ENCODE results near the gene RNPEP.

RNPEP gene

DNA sequence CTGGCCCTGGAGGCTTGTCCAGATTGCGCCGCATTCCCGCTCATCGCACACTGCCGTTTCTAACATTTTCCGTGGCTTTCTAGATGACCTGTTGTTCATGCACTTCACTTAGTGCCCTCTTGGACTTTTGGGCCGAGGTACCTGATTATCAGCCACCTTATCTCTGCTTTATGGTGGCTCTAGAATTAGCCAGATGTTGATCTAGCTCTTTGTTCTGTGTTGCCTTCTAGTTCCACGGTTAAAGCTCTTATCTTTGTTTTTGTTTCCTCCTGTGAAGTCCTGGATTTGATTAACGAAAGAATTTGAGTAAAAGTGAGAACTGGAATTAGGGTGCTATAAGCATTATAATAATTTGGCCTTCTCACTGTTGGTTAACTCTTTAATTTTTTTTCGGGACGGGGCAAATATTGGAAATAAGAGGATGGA lies 945 bp downstream of the RNPEP start:
- peak overlapping the region; percentile 76 for H3K4me3 ChIP-seq (ENCODE audit: low read depth, low read length)
- DNase-seq (ENCODE audit: low read depth): no peak
- TF ChIP-seq, protein P1, sequence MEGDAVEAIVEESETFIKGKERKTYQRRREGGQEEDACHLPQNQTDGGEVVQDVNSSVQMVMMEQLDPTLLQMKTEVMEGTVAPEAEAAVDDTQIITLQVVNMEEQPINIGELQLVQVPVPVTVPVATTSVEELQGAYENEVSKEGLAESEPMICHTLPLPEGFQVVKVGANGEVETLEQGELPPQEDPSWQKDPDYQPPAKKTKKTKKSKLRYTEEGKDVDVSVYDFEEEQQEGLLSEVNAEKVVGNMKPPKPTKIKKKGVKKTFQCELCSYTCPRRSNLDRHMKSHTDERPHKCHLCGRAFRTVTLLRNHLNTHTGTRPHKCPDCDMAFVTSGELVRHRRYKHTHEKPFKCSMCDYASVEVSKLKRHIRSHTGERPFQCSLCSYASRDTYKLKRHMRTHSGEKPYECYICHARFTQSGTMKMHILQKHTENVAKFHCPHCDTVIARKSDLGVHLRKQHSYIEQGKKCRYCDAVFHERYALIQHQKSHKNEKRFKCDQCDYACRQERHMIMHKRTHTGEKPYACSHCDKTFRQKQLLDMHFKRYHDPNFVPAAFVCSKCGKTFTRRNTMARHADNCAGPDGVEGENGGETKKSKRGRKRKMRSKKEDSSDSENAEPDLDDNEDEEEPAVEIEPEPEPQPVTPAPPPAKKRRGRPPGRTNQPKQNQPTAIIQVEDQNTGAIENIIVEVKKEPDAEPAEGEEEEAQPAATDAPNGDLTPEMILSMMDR (IDR thresholded peaks at IDR 0.05; ENCODE audit: control insufficient read depth, extremely low read depth, insufficient read depth): no peak

DNA sequence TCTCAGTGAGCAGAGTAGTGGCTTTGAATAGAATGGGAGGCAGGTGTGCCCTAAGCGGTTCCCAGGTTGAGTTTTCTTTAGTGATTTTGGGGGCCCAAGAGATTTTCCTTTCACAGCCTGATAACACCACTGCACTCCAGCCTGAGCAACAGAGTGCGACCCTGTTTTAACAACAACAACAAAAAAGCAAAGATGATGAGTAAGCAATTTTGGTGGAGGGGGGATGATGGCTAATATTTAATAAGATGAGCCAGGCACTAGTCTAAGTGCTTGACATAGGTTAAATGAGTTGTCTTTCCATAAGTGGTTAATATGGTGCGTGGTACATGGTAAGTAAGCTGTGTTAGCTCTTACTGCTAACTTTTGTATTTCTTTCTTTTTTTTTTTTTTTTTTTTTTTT lies 2.0 kb downstream of the RNPEP start:
- TF ChIP-seq, protein P1 (IDR thresholded peaks at IDR 0.05; ENCODE audit: control insufficient read depth, extremely low read depth, insufficient read depth): no peak
- H3K4me3 ChIP-seq (ENCODE audit: low read depth, low read length): no peak overlapping the region
- DNase-seq (ENCODE audit: low read depth): no peak

DNA sequence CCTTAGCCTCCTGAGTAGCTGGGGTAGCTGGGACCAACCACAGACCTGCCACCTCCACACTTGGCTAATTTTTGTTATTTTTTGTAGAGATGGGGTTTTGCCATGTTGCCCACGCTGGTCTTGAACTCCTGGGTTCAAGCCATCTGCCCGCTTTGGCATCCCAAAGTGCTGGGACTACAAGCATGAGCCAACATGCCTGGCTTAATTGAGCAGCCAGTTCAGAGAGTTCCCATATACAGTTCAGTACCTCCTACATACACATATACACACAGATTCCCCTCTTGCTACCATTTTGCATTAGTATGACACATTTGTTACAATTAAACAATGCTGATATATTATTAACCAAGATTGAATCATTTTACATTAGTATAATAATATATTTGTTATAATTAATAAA lies 2.9 kb downstream of the RNPEP start:
- no peak overlapping the region for H3K4me3 ChIP-seq (ENCODE audit: low read depth, low read length)
- no peak for DNase-seq (ENCODE audit: low read depth)
- TF ChIP-seq, protein P1 (IDR thresholded peaks at IDR 0.05; ENCODE audit: control insufficient read depth, extremely low read depth, insufficient read depth): no peak

DNA sequence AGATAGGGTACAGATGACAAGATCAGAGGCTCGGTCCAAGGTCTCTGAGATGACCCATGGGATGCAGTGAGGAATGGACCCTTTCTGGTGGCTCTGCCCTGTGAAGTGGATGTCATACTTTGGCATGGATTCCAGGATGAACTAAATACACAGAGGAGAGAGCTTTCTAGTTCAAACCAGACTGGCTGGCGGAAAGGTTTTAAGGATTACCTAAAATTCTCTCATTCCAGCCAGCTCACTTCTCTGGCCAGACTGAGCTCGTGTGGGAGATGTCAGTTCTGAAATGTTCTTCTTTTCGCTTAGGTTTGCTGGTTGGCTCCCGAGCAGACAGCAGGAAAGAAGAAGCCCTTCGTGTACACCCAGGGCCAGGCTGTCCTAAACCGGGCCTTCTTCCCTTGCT lies 6.2 kb downstream of the RNPEP start:
- TF ChIP-seq, protein P1 (IDR thresholded peaks at IDR 0.05; ENCODE audit: control insufficient read depth, extremely low read depth, insufficient read depth): no peak
- no peak overlapping the region for H3K4me3 ChIP-seq (ENCODE audit: low read depth, low read length)
- no peak for DNase-seq (ENCODE audit: low read depth)

DNA sequence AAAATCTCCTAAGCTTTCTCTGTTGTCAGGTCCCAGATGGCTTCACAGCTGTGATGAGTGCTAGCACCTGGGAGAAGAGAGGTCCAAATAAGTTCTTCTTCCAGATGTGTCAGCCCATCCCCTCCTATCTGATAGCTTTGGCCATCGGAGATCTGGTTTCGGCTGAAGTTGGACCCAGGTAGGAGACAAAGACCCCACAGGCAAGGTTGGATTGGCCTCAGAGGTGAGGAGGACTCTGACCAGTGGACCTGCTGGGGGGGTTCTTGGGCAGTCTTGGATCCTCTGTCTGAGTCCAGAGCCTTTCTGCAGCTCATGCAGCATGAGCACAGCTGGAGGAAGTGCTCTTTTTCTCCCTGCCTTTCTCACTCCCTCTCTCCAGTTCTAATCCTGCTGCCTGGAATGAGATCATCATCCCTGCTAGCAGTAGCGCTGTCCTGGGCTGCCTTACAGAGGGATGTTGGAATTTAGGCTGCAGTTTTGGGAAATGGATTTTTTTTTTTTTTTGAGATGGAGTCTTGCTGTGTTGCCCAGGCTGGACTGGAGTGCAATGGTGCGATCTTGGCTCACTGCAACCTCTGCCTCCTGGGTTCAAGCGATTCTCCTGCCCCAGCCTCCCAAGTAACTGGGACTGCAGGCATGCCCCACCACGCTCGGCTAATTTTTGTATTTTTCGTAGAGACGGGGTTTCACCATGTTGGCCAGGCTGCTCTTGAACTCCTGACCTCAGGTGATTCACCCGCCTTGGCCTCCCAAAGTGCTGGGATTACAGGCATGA lies 7.1 kb downstream of the RNPEP start:
- no peak overlapping the region for H3K4me3 ChIP-seq (ENCODE audit: low read depth, low read length)
- TF ChIP-seq, protein P1 (IDR thresholded peaks at IDR 0.05; ENCODE audit: control insufficient read depth, extremely low read depth, insufficient read depth): no peak
- no peak for DNase-seq (ENCODE audit: low read depth)

DNA sequence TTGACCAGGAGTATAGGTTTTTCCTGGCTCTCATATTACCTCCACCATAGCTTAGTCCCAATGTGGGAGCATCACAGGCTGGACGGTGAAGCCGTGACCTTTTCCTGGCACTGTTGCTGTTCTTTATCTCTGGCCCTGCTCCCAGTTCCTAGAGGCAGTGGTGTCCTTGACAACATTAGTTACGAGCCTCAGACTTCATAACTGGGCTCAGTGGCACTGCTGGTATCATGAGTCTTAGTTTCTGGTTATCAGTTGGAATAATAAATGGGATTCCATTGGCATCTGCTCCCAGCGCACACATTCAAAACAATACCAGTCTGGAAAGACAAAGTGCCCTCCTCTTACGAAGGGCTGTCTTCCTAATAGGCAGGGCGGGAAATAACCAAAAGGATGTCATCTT lies 8.0 kb downstream of the RNPEP start:
- DNase-seq (ENCODE audit: low read depth): peak; percentile 63
- TF ChIP-seq, protein P1 (IDR thresholded peaks at IDR 0.05; ENCODE audit: control insufficient read depth, extremely low read depth, insufficient read depth): no peak

More for the DNA sequence above, 8.0 kb downstream of the RNPEP start:
- no peak overlapping the region for H3K4me3 ChIP-seq (ENCODE audit: low read depth, low read length)

All from LNCaP clone FGC (cell line).